Activated CD4-positive, CD25-positive, alpha-beta regulatory T cell treated with anti-CD3 and anti-CD28 coated beads, Interleukin-2, amount 50 U/mL, for 24 hours (primary cell): ENCODE measurements around the gene NPLOC4.

ENCODE experiments used
- ATAC-seq, 2 donors: fragments of 150-1000 bp; cut with Tn5 transposase; one replicate each; pipeline ENCODE4 v1.10.0; 2021; ENCODE audit warnings: mild to moderate bottlenecking in 1 of 2, moderate library complexity in 1 of 2

NPLOC4 gene

DNA sequence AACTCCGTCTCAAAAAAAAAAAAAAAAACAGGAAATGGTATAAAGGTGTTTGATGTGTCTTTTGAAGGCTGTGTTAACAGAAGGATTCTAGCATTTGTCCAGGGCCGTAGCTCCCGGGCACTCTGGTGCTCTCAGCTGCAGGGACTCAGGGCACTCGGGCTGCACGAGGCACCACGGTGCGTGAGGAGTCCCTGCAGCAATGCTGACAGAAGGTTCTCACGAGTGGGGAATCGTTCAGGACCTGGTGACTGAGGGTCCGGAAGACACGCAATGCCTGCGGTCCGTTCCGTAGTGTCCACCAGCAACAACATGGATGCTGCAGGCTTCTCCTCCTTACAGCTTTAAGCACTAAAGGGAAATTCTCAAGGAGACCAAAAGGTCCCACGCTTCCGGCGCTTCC, 72.1 kb downstream of the NPLOC4 start:
- ATAC-seq = no peak

DNA sequence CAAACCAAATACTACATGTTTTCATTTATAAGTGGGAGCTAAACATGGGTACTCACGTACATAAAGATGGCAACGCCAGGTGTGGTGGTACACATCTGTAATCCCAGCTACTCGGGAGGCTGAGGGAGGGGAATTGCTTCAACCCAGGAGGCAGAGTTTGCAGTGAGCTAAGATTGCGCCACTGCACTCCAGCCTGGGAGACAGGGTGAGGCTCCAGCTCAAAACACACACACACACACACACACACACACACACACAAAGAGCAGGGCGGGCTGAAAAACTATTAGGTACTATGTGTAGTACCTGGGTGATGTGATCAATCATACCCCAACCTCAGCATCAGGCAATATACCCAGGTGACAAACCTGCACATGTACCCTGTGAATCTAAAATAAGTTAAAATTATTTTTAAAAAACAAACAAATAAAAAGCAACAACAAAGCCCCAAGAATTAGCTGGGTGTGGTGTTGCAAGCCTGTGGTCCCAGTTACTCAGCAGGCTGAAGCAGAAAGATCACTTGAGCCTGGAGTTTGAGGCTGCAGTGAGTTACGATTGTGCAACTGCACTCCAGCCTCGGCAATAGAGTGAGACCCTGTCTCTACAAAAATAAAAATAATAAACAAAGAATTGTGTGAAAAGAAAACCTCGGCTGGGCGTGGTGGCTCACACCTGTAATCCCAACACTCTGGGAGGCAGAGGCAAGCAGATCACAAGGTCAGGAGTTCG, 72.9 kb downstream of the NPLOC4 start:
- ATAC-seq = no peak

DNA sequence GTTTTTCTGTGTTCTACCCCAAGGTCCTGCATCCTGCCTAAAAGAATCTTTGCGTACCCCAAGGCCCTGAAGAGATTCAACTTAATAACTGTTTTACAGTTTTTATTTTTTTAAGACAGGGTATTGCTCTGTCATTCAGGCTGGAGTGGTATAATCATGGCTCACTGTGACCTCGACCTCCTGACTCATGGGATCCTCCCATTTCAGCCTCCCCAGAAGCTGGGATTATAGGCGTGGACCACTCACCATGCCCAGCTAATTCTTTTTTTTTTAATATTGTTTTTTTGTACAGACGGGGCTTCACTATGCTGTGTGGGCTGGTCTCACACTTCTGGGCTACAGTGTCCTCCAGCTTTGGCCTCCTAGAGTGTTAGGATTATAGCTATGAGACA, 75.4 kb downstream of the NPLOC4 start:
- ATAC-seq = no peak

DNA sequence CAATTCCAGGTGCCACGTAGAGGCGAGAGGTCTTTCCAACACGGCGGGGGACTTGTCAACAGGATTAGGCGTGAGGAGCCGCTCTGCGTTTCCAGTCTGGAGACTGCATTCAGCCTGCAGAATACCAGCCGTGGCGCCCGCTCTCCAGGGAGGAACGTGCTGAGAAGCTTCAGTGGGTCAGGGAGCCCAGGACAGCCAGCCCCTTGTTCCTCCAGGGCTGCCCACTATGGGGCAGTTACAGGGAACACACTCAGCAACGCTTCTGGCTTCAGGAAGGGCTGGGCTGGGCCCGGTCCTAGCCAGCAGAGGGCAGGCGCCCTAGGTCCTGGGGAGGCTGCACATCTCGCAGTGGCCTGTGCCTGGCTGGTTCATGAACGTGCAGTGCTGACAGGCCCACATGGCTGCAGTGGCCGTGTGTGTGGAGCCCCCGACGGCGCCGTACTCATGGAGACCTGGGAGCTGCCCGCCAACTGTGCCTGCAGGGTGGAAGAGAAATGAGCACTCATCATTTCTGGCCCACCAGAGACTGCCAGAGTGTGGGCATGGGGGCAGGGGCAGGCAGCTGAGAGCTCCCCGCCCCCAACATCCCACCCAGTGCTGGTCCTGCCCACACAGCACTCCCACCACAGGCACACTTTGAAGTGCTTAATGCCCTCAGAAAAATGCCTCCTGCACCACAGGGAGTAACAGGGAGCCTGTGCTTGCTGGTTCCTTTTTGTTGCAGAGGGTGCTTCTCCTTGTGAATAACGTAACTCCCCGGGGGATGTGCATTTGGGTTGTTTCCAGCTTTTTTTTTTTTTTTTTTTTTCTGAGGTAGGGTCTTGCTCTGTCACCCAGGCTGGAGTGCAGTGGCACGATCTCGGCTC, 77.7 kb downstream of the NPLOC4 start:
- no peak for ATAC-seq

DNA sequence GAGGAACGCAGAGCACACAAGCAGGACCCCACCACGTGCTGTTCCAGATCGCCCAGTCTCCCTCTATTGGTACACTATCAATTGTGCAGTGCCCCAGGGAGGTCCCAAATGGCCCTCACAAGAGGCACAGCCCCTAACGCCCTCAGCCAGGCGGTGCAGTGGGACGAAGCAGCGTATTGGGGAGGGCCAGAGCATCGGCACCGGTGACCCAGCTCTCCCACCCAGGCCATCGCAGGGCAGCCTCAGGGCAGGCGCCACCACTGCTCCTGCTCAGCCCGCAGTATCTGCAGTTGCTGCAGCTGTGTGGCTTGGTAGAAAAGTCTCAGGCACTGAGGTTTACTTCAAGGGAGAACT, 78.8 kb downstream of the NPLOC4 start:
- ATAC-seq = no peak

DNA sequence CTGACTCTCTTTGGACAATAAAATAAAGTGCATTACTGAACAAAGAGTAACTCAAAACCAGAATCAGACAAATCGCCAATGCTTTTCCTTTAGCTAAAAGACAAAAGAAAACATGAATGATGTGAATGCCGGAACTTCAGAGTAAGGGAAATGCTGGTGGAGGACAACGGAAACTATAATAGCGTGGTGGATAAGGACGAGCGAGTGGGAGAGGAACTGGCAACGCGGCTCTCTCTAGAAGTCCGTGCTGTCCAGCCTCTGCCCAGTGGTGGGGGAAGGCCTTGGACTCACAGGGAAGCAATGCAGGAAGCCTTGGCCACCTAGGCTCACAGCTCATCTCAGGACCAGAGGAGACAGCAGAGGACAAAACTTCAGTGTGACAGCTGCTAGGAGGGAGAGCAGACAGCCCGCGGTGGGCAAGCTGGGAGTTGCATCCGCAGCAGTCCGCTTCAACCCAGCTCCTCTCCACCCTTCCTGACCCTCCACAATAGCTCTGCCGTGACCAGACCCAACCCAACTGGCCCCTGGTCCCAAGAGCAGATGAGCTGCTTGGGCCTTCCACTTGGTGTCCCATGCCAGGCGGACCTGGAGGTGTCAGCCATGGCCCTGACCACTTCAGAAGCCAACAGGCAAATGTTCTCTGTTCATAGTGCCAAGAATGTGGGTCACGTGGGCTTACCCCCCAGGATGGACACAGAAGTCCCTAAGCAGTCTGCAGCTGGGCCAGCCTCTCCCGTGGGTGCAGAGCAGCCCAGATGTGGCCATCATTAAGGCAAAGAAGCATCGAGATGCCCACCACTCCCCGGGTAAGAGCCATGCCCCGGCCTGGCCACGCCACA, 79.4 kb downstream of the NPLOC4 start:
- no peak for ATAC-seq

DNA sequence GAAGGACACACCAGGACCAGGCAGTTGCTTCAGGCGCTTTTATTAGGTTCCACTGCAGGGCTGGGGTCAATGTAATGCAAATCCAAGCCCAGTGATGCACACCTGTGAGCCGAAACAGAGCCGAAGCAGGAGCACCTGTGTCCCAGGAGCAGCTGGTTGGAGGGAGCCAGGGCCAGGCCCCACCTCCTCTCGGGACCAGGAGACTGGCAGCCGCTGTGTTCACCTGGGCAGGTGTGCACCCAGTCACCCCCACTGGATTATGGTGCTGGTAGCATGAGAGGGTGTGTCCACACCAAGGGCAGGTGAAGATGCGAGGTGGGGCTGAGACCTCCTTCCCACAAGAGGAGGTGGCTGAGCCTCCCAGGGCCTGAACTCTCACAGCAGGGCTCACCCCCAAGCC, 80.0 kb downstream of the NPLOC4 start:
- no peak for ATAC-seq

DNA sequence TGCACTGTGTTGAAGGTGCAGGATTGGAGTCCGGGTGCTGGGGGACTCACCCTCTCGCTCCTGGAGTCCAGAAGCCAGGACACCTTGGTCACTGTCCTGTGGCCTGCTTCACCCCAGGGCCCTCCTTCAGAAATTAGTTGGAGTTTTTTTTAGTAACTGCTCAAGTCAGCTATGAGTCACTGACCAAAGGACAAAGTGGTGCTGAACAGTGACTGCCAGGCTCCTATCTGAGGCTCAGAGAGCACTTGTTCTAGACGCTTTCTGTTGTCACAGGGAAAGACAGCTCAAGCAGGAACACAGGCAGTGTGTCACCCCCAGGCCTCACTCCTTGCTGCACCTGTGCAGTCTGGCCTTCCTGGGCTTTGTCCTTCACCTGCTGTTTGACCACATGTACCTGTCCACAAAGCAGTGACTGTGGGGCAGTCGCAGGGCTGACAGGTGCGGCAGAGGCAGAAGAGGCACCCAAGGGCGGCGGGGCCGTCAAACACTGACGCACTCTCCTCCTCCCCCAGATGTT, 80.7 kb downstream of the NPLOC4 start:
- ATAC-seq = no peak

DNA sequence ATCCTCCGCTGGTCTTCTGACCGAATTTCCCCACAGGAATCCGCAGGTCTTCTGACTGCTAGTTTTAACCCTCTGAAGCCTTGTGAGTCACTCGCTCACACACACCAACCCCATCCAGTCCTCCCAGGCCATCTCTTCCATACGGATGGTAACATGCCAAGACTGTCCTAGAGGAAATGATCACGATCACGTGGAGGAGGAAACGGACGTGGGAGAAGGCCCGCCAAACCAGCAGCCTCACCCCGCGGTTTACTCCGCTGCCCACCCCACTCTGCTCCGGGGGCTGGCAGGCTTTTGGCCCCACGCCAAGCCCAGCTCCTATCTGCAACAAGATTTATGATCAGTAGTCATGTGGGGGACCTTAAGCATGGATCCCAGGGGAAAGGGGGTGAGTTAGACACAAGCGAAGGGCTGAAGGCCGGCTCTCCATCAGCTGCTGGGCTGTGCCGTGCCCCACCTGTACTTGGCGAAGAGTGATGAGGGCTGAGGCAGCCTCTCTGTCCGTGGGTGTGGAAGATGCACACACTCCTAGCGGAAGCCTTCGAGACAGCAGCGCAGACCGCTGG, 83.2 kb downstream of the NPLOC4 start:
- peak in 1 of 2 donors; percentile 2 for ATAC-seq

DNA sequence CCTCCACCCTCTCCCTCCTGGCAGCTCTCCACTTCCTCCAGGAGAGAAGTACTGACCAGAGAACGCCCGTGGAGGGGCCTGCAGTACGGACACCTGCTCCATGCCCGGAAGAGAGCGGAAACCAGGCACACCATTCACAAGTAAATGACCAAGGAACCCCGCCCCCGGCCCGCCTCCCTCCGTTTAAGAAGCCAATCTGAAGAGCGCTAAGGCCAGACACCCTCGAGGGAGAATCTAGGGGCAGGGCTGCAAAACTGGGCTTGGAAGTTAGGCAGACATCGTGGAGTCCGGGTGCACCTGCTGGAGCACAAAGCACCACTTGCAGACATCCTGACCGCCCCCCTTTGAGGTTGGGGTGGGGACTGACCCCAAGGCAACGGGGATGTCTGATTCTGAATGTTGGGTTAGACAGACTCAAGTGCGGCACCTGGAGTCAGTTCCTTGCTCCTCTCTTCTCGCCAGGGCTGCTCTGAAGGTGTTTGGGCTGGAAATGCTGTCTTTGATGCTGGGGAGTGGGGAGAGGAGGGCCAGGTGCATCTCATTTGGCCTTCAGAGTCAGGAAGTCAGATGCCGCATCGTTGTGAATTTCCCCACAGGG, 83.8 kb downstream of the NPLOC4 start:
- peak; percentile 72 to 74 for ATAC-seq

DNA sequence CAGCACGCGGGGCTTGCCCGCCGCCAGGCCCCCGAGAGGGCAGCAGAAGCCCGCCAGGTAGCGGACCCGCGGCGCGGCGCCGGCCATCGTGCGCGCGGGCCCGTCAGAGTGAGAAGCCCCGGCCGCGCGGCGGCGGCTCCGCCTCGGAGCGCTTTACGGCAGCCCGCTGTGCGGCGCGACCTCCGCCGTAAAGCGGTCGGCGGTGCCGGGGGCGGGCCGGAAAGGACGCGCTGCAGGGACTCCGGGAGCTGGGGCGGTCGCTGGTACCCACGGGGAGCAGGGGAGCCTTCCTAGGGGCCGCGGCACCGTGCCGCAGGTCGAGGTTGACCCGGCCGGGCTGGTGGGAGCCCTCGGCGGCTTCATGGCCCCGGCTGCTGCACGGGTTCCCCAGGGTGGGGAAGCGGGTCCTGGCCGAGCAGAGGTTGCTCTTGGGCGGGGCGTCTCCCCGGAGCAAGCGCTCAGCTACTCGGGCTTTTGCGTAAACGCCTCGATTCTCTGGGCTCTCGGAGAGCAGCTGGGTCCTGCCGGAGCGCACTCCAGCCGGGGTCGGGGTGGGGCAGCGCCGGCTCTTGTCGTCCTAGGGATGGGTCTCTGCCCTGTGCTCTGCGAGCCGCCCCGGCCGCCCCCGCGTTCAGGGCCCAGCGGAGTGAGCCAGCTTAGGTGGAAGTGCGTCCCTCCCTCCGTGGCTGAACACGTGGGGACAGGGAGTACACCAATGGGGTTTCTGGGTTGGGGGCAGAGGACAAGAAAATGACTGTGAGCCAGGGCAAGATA, 84.5 kb downstream of the NPLOC4 start, which contains the start of gene FAAP100:
TSS of gene FAAP100 (minus strand) at position 110 of the 774 bp plus-strand sequence. CDS start at position 87, 23 bp downstream.
- ATAC-seq = peak; percentile 62 to 71

DNA sequence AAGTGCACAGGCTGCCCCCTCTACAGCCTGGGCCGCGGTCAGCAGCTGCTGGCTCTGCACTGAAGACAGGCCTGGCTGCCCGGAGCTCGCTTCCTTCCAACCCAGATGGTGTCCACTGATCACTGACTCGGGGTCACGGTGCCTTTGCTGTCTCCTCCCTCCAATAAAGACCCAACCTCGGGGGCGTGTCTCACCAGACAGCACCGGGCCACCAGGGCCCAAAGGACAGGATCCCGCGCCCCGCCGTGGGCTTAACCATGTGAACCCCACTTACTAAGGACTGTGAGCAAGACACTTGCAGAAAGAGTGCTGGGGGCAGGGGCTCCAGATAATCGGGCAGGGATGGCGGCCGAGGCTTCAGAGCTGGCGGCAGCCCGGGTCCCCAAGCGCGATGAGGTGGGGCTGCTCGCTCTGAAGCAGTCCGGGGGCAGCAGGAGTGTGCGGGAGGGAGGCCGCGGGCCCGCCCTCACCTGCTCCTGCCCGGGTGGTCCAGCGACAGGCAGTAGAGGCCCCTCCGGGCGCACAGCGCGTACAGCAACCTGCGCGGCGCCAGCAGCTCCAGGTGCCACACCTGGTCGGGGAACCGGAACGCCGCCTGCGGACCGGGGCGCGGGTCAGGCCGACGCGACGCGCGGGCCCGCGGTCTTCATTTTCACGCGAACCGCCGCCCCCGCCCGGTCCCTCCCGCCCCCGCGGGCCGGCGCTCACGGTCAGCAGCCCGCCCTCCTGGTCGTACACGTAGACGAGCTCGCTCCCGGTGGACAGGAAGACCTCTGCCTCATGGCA, 85.3 kb downstream of the NPLOC4 start:
- ATAC-seq = no peak

DNA sequence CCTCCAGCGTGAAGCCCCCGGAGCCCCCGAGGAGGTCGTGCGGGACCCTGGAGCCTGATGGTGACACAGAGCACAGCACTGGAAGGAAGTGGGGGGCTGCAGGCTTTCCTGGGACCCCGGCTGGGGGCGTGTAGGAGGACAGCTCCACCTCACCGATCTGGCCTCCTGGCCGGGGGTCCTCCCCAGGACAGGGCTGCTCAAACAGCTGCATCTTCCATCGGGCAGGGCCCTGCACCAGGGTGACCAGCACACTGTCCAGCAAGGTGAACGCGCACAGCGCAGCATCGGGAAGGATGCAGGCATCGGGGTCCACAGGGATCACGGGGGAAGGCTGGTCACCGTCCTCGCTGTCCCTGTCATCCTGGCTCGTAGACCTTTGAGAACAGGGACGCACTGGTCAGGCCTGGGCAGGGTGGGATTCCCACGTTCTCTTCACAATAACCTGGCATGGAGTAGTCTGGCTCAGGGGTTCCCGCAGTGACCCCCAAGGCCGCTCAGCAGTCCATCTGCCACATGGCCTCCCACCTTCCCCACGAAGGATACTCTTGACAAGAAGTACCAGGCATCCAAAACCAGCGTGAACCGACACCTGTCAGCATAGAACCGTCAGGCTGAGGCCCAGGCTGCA, 86.0 kb downstream of the NPLOC4 start:
- no peak for ATAC-seq

DNA sequence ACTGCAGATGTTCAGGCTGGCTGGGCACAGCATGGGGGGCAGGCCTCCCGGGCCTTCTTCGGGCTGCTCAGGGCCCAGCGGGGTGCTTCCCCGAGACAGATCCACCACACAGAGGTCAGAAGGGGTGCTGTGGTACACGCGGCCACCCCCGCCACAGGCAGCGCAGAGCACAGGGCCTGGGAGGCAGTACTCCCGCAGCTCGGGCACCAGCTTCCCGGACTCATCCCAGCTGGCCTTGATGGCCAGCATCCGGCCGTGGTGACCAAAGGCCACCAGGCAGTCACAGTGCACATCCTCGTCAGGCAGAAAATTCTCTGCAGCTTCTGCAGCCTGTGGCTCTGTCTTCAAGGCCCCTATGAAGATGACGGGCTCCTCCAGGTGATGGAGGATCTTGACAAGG, 86.6 kb downstream of the NPLOC4 start:
- no peak for ATAC-seq

DNA sequence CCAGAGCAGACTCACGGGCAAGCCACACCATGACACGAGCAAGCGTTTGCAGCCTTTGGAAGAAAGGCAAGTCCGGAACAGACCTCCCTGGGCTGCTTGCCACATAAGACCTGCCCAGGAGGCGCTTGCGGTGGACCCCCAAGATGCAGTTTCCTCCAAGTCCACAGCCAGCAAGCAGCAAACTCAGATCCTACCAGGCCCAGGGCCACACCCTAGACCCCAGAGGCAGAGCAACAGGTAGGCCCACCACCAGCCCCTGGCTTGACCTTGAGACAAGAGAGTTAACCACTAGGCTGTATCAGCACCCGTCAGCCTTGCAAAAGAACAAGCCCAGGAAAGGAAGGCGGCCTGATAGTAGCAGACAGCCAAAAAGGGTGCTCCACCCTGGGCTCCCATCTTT, 87.1 kb downstream of the NPLOC4 start:
- ATAC-seq = no peak

DNA sequence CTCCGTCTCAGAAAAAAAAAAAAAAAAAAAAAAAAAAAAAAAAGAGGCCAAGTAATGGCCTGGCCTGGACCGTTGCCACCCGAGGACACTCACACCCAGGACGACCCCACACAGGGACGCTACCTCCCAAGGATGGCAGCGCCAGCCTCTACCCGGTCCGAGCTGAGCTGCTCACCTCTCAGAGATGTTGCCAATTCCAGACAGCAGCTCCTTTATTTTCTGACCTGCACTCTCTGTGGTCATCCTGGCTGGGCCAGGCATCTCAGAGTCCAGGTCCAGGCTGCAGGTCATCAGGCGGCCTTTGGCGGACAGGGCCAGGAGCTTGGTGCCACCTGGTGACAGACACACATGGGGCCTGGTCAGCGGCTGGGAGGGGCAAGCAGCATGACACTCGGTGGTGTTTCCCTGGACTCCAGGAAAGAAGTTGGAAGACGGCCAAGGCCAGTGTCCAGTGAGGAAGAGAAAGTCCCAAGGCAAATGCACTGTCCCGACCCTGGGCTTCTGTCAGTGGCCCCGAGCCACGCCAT, 87.8 kb downstream of the NPLOC4 start:
- no peak for ATAC-seq

DNA sequence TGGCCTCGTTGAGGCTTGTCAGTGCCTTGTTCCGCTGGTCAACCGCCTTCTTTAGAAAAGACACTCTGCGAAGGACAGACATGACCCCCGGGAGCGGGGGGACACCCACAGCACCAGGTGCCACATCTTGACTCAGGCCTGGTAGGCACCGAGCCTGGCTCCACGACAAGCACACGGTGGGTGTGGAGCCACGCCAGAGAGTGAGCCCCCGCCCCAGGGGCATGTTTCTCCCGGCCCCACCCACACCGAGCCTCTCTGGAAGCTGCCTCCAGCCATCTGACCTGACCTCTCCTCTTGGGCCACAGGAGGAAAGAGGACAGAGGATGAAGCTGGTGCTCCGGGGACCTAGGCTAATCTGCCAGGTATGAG, 89.3 kb downstream of the NPLOC4 start:
- no peak for ATAC-seq

DNA sequence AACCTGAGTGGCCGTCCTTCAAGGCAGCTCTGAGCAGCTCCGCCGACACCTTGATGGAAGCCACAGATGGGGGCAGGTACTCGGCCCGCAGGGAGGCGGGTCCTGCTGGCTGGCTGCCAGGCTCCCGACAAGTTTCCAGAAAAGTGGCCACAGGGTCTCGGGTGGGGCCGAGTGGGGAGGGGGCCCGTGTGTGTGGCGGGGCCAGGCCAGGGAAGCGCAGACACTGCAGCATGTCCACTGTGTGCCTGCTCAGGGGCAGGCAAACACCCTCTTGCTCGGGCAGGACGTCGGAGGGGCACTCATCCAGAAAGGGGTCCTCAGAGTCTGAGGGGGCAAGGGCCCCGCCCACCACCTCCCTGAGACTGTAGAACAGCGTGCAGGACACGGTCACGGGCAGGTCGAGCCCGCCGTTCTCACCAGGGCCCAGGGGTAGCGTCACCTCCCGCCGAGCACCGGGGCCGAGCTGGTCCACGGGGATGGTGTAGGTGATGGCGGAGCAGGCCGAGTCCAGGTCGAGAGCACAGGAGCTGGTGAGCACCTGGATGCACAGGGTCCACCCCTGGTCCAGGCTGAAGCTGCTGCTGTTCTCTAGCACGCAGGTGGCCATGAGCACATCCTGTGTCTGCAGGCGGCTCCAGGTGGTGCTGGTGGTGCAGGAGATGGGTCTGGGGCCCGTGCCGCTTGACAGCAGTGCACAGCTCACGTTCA, 89.9 kb downstream of the NPLOC4 start:
- ATAC-seq = no peak
